IMR-90 (cell line): ENCODE results near the gene SNIP1.

Source experiments
- CTCF ChIP-seq: conservative IDR thresholded peaks from 2 replicates; pipeline ENCODE4 v1.5.1; 2012; ENCODE audit warnings: mild to moderate bottlenecking, low read depth, low read length, improper control_type of control experiment
- FOS ChIP-seq: fragments of 150-350 bp; IDR thresholded peaks from 2 replicates; pipeline ENCODE4 v1.6.1; 2016; ENCODE audit warnings: low read depth, low read length
- MAFK ChIP-seq: IDR thresholded peaks from 2 replicates; pipeline ENCODE4 v1.6.1; 2012; ENCODE audit warnings: low read depth, low read length, improper control_type of control experiment
- MAZ ChIP-seq: IDR thresholded peaks from 2 replicates; pipeline ENCODE4 v1.6.1; 2012; ENCODE audit warnings: low read depth, mild to moderate bottlenecking, low read length, improper control_type of control experiment, moderate library complexity, borderline replicate concordance
- MXI1 ChIP-seq: IDR thresholded peaks from 2 replicates; pipeline ENCODE4 v1.6.1; 2012; ENCODE audit warnings: low read depth, mild to moderate bottlenecking, low read length, moderate library complexity, borderline replicate concordance
- NFE2L2 ChIP-seq: fragments of 150-350 bp; IDR thresholded peaks from 2 replicates; pipeline ENCODE4 v1.6.1; 2016; ENCODE audit warnings: low read depth, mild to moderate bottlenecking, low read length
- POLR2A ChIP-seq: IDR thresholded peaks from 2 replicates; pipeline ENCODE4 v1.6.1; 2012; ENCODE audit warnings: mild to moderate bottlenecking, low read depth, low read length
- RAD21 ChIP-seq: IDR thresholded peaks from 2 replicates; pipeline ENCODE4 v1.6.1; 2012; ENCODE audit warnings: low read length, improper control_type of control experiment
- RCOR1 ChIP-seq: IDR thresholded peaks from 2 replicates; pipeline ENCODE4 v1.6.1; 2012; ENCODE audit warnings: mild to moderate bottlenecking, low read length, improper control_type of control experiment; ENCODE audit not compliant: insufficient replicate concordance
- SMC3 ChIP-seq: fragments of 150-350 bp; IDR thresholded peaks from 2 replicates; pipeline ENCODE4 v1.6.1; 2016; ENCODE audit warnings: low read depth, mild to moderate bottlenecking, antibody characterized with exemption, low read length, moderate library complexity
- USF2 ChIP-seq: fragments of 150-350 bp; IDR thresholded peaks from 2 replicates; pipeline ENCODE4 v1.6.1; 2017; ENCODE audit warnings: mild to moderate bottlenecking, antibody characterized with exemption, low read length, low read depth

- TF ChIP-seq CTCF, result no peak
- TF ChIP-seq RAD21, result no peak
- no peak for TF ChIP-seq MAFK
- TF ChIP-seq POLR2A, result no peak
- no peak for TF ChIP-seq NFE2L2
- TF ChIP-seq SMC3, result no peak
- no peak for TF ChIP-seq USF2
- no peak for TF ChIP-seq FOS
- TF ChIP-seq MAZ, result no peak
- no peak for TF ChIP-seq RCOR1
- no peak for TF ChIP-seq MXI1
Observed at GRCh38 chr1:37533317-37534093, 20.6 kb downstream of the SNIP1 start.
